GM18526 (cell line): ENCODE measurements around the gene SMO.

Source experiments
- POLR2A ChIP-seq: IDR thresholded peaks from 3 replicates; pipeline ENCODE4 v1.6.1; 2011; ENCODE audit not compliant: insufficient read length; ENCODE audit errors: extremely low read depth

Gene SMO

GRCh38 chr7:129163875-129164544 lies 24.4 kb upstream of the SMO start:
- no peak for TF ChIP-seq POLR2A

- TF ChIP-seq POLR2A, result no peak
These were observed 21.7 kb upstream of the SMO start for GRCh38 chr7:129166745-129167144.

GRCh38 chr7:129167817-129168216 lies 20.6 kb upstream of the SMO start:
- TF ChIP-seq POLR2A, result no peak

- TF ChIP-seq POLR2A, result no peak
These were observed 20.0 kb upstream of the SMO start for GRCh38 chr7:129168231-129169021.

- no peak for TF ChIP-seq POLR2A
These were observed 19.2 kb upstream of the SMO start for GRCh38 chr7:129169171-129169671.

- no peak for TF ChIP-seq POLR2A
These were observed 18.6 kb upstream of the SMO start for GRCh38 chr7:129169686-129170440.

GRCh38 chr7:129170441-129171021 lies 17.9 kb upstream of the SMO start:
- TF ChIP-seq POLR2A, result no peak

- no peak for TF ChIP-seq POLR2A
These were observed 11.3 kb upstream of the SMO start for GRCh38 chr7:129176916-129177710.

- TF ChIP-seq POLR2A, result no peak
These were observed 3.3 kb upstream of the SMO start for GRCh38 chr7:129184981-129185670.

- no peak for TF ChIP-seq POLR2A
These were observed 1.6 kb upstream of the SMO start for GRCh38 chr7:129186749-129187260.

- no peak for TF ChIP-seq POLR2A
These were observed 607 bp upstream of the SMO start for GRCh38 chr7:129187681-129188371.

GRCh38 chr7:129188892-129189660 lies 643 bp downstream of the SMO start:
- TF ChIP-seq POLR2A, result no peak
